Fibroblast of skin of left biceps (primary cell): ENCODE data around the gene CCP110.

ENCODE experiments used
- DNase-seq, 2 experiments: peaks; one replicate each; pipeline ENCODE4 v3.0.0-alpha.2; 2013; ENCODE audit warnings: low read depth in 2 of 2

The CCP110 gene

GRCh38 chr16:19555186-19555937 lies 31.6 kb downstream of the CCP110 start, which contains the start of gene VPS35L:
VPS35L (plus strand) TSS chr16:19555703; CDS start chr16:19555730, 27 bp downstream.
- DNase-seq, result peak; percentile 95

- no peak for DNase-seq
These were observed 32.4 kb downstream of the CCP110 start for GRCh38 chr16:19555938-19556771.

- DNase-seq, result peak in 1 of 2 experiments; percentile 25
These were observed 35.6 kb downstream of the CCP110 start for GRCh38 chr16:19559242-19559910.

- no peak for DNase-seq
These were observed 36.3 kb downstream of the CCP110 start for GRCh38 chr16:19560078-19560477.

- DNase-seq, result no peak
These were observed 39.6 kb downstream of the CCP110 start for GRCh38 chr16:19563377-19563776.

GRCh38 chr16:19566362-19566761 lies 42.6 kb downstream of the CCP110 start:
- DNase-seq, result no peak

- DNase-seq, result no peak
These were observed 43.8 kb downstream of the CCP110 start for GRCh38 chr16:19567560-19567959.

GRCh38 chr16:19573997-19574396 lies 50.3 kb downstream of the CCP110 start:
- no peak for DNase-seq

GRCh38 chr16:19574615-19575014 lies 50.9 kb downstream of the CCP110 start:
- no peak for DNase-seq

GRCh38 chr16:19578378-19578971 lies 54.7 kb downstream of the CCP110 start:
- no peak for DNase-seq

- DNase-seq, result no peak
These were observed 58.5 kb downstream of the CCP110 start for GRCh38 chr16:19582050-19582831.

- DNase-seq, result no peak
These were observed 60.0 kb downstream of the CCP110 start for GRCh38 chr16:19583665-19584300.

- no peak for DNase-seq
These were observed 64.9 kb downstream of the CCP110 start for GRCh38 chr16:19588661-19589060.

GRCh38 chr16:19589106-19589505 lies 65.4 kb downstream of the CCP110 start:
- no peak for DNase-seq

- DNase-seq, result peak; percentile 68 to 69
These were observed 66.1 kb downstream of the CCP110 start for GRCh38 chr16:19589771-19590302.

- DNase-seq, result peak in 1 of 2 experiments; percentile 18
These were observed 71.5 kb downstream of the CCP110 start for GRCh38 chr16:19595043-19595767.

GRCh38 chr16:19598805-19599510 lies 75.2 kb downstream of the CCP110 start:
- no peak for DNase-seq

- DNase-seq, result no peak
These were observed 76.4 kb downstream of the CCP110 start for GRCh38 chr16:19599968-19600716.
